Panc1 (cell line): ENCODE measurements around the gene CHL1. TPM values are rescaled to one million over a fixed set of nuclear protein-coding genes. Genes with fewer than 3 reads are reported as not detected.

ENCODE experiments used
- ATAC-seq: fragments of 200-7000 bp; cut with Tn5 transposase; 2 replicates; pipeline ENCODE4 v1.9.1; 2020; ENCODE audit warnings: mild to moderate bottlenecking, moderate library complexity
- BruUV-seq: library from RNA; stranded (reverse); fragments of 400-500 nt; replicated peaks from 2 replicates; lab custom pipeline; 2021; lab: Mats Ljungman, UMichigan
- CTCF ChIA-PET: fragments of 300-600 bp; sonication (Branson Sonifier 250); formaldehyde crosslinking; loops from one replicate; lab custom pipeline; 2022; ENCODE audit warnings: antibody characterized with exemption; lab: Charles Lee
- POLR2A ChIA-PET: fragments of 300-600 bp; sonication (Branson Sonifier 250); formaldehyde crosslinking; loops from one replicate; lab custom pipeline; 2022; ENCODE audit warnings: antibody characterized with exemption; lab: Charles Lee
- DNase-seq: peaks from one replicate; pipeline ENCODE4 v3.0.0-alpha.2; 2010; ENCODE audit warnings: low read depth, low spot score
- H3K27ac ChIP-seq: 2 replicates; pipeline ENCODE4 v1.5.1; 2011; ENCODE audit warnings: mild to moderate bottlenecking, low read length, inconsistent platforms
- H3K27me3 ChIP-seq: fragments of 200-500 bp; sonication (Bioruptor generic); 2 replicates; pipeline ENCODE4 v1.6.0; 2014; ENCODE audit warnings: low read length, inconsistent platforms; ENCODE audit not compliant: control insufficient read depth, insufficient read depth
- H3K36me3 ChIP-seq: fragments of 200-500 bp; sonication (Bioruptor generic); 2 replicates; pipeline ENCODE4 v1.5.1; 2014; ENCODE audit warnings: inconsistent platforms, mild to moderate bottlenecking, low read length, moderate library complexity; ENCODE audit not compliant: control insufficient read depth, insufficient read depth
- H3K4me1 ChIP-seq: 2 replicates; pipeline ENCODE4 v1.5.1; 2011; ENCODE audit warnings: inconsistent platforms, mild to moderate bottlenecking, low read length, moderate library complexity; ENCODE audit not compliant: control insufficient read depth, insufficient read depth
- H3K4me3 ChIP-seq, 2 experiments: 2 replicates each; pipeline ENCODE4 v1.5.1; 2011 to 2012; ENCODE audit warnings: low read depth in 2 of 2, low read length in 2 of 2, mild to moderate bottlenecking in 2 of 2, inconsistent platforms in 1 of 2, moderate library complexity in 1 of 2
- H3K9me3 ChIP-seq: fragments of 200-500 bp; sonication (Bioruptor generic); 2 replicates; pipeline ENCODE4 v1.5.1; 2014; ENCODE audit warnings: low read depth, mild to moderate bottlenecking, inconsistent platforms, low read length, moderate library complexity; ENCODE audit not compliant: control insufficient read depth, insufficient read depth
- CTCF ChIP-seq: fragments of 450-650 bp; IDR thresholded peaks from 2 replicates; pipeline ENCODE4 v1.5.1; 2017; ENCODE audit warnings: mild to moderate bottlenecking
- POLR2AphosphoS5 ChIP-seq: IDR thresholded peaks from 2 replicates; pipeline ENCODE4 v1.6.1; 2012; ENCODE audit warnings: mild to moderate bottlenecking, low read depth, low read length, moderate library complexity
- REST ChIP-seq, 2 experiments: IDR thresholded peaks; 2 replicates each; pipeline ENCODE4 v1.6.1; 2011 to 2012; ENCODE audit warnings: low read depth in 2 of 2, control low read depth in 1 of 2, low read length in 1 of 2, mild to moderate bottlenecking in 1 of 2, moderate library complexity in 1 of 2; ENCODE audit not compliant: insufficient read depth in 1 of 2
- SIN3A ChIP-seq: IDR thresholded peaks from 2 replicates; pipeline ENCODE4 v1.6.1; 2012; ENCODE audit warnings: low read depth, mild to moderate bottlenecking, low read length, moderate library complexity, borderline replicate concordance; ENCODE audit not compliant: insufficient read depth
- TCF7L2 ChIP-seq: IDR thresholded peaks from 2 replicates; pipeline ENCODE4 v1.6.1; 2011; ENCODE audit warnings: mild to moderate bottlenecking, low read depth, low read length, inconsistent platforms
- in situ Hi-C: cut with HindIII; loops from 2 replicates; pipeline ENCODE4 v1.10.0; 2016; ENCODE audit warnings: low sequenced_read_pairs, low pct_unique_long_range_greater_than_20kb
- intact Hi-C: fragments of 100-400 bp; cut with micrococcal nuclease; formaldehyde crosslinking; loops from one replicate; pipeline ENCODE4 v1.10.0; 2022; ENCODE audit not compliant: unreplicated experiment
- total RNA-seq: library from RNA; stranded (reverse); gene quantifications from one replicate; pipeline ENCODE4 v1.2.1, GENCODE V29; 2021; ENCODE audit not compliant: unreplicated experiment

The CHL1 gene
- total RNA-seq, 1 experiment from 2014 or later = not detected

GRCh38 chr3:184976-185375 lies 11.6 kb upstream of the CHL1 start:
- H3K4me3 ChIP-seq = no peak overlapping the region
- TF ChIP-seq SIN3A = no peak
- no peak for TF ChIP-seq POLR2AphosphoS5
- TF ChIP-seq TCF7L2 = no peak
- TF ChIP-seq REST (IDR thresholded peaks at IDR 0.05; ENCODE audit: insufficient read depth in 1 of 2, low read depth in 2 of 2, low read length in 1 of 2) = no peak
- TF ChIP-seq CTCF = no peak
- no peaks in the 10 kb centered on the region for H3K4me1 ChIP-seq
- ChIA-PET POLR2A (no interaction called here), CTCF (no interaction called here)
- intact Hi-C loops (no loop called here), in situ Hi-C loops (no loop called here)
- DNase-seq = no peak
- BruUV-seq = no TSS peak
- H3K27me3 ChIP-seq = no peaks in the 10 kb centered on the region
- H3K9me3 ChIP-seq = no peaks in the 10 kb centered on the region
- H3K27ac ChIP-seq = no peak overlapping the region
- no peak for ATAC-seq
- H3K36me3 ChIP-seq = no peaks in the 10 kb centered on the region

GRCh38 chr3:192215-192929 lies 4.2 kb upstream of the CHL1 start:
- in situ Hi-C loops (no loop called here), intact Hi-C loops (no loop called here)
- TF ChIP-seq SIN3A (no peak), POLR2AphosphoS5 (no peak), TCF7L2 (no peak), REST (IDR thresholded peaks at IDR 0.05; ENCODE audit: insufficient read depth in 1 of 2, low read depth in 2 of 2, low read length in 1 of 2) (no peak), CTCF (no peak)
- H3K4me3 ChIP-seq = no peak overlapping the region
- no TSS peak for BruUV-seq
- H3K27me3 ChIP-seq = no peaks in the 10 kb centered on the region
- CTCF ChIA-PET = no interaction called here
- no peaks in the 10 kb centered on the region for H3K9me3 ChIP-seq
- H3K36me3 ChIP-seq = no peaks in the 10 kb centered on the region
- H3K4me1 ChIP-seq = no peaks in the 10 kb centered on the region
- DNase-seq (no peak), ATAC-seq (no peak)
- no peak overlapping the region for H3K27ac ChIP-seq
- POLR2A ChIA-PET = no interaction called here
